Measurements from ENCODE around the gene ANLN.
"Not testable (repeated sequence)": the region's sequence is repeated elsewhere in the genome, so short reads cannot be mapped to it uniquely, and the experiment has no call there.

ANLN gene

DNA sequence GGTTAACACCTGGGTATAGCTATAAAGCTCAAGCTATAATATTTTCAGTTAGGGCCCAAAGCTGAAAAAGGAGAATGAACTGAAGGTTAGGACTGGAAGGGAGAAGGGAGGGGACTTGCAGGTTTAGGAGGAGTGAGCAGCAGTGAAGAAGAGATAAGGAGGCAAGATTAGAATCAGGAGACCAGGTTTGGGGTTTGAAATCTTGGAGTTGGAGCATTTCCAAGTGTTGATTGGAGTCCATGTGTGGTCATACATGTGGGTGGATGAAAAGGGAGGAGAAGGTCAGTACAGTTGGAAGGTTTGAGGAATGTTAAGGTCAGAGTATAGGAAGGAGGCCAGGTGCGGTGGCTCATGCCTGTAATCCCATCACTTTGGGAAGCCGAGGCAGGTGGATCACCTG is 8.6 kb upstream of the ANLN start:
- DNase-seq: no peak

DNA sequence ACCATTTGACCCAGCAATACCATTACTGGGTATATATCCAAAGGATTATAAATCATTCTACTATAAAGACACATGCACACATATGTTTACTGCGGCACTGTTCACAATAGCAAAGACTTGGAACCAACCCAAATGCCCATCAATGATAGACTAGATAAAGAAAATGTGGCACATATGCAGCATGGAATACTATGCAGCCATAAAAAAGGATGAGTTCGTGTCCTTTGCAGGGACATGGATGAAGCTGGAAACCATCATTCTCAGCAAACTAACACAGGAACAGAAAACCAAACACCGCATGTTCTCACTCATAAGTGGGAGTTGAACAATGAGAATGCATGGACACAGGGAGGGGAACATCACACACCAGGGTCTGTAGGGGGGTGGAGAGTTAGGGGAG is 6.4 kb upstream of the ANLN start:
- DNase-seq: not testable (repeated sequence)

DNA sequence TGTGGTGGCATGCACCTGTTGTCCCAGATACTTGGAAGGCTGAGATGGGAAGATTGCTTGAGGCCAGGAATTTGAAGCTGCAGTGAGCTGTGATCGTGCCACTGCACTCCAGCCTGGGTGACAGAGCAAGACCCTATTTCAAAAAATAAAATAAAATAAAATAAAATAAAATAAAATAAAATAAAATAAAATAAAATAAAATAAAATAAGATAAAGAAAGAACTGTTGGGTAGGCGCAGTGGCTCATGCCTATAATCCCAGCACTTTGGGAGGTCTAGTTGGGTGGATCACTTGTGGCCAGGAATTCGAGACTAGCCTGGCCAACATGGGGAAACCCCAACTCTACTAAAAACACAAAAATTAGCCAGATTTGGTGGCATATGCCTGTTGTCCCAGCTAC is 4.0 kb upstream of the ANLN start:
- DNase-seq: not testable (repeated sequence)

DNA sequence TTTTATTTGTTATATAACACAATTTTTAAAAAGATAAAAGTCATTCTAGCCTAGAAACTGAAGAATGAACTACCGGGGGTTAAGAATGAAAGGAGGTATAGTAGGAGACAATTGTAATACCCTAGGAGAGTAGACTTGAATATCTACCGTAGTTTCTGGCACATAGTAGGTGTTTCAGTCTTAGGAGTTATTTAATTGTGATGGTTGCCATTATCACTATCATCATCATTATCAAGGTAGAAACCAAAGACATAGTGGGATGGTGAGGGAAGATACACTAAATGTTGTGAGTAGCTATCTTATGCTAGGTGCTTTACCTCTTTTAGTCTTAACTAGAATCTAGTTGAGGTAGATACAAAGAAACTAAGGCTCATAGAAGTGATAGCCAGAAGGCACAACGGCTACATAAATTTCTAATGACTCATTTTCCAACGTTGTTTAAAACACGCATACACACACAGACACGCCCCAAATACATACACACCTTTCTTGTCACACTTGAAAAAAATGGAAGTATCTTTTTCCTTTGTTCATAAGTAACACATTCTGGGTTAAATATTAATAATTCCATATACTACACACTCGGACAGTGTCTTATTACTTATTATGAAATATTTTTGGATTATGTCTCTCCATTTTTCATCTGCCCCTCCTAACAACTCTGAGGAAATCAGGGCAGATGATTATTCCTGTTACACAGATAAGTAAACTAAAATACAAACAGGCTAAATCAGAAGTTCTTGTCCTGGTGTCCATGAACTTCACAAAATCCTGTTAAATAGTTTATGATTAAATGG is 2.0 kb upstream of the ANLN start:
- DNase-seq: no peak

DNA sequence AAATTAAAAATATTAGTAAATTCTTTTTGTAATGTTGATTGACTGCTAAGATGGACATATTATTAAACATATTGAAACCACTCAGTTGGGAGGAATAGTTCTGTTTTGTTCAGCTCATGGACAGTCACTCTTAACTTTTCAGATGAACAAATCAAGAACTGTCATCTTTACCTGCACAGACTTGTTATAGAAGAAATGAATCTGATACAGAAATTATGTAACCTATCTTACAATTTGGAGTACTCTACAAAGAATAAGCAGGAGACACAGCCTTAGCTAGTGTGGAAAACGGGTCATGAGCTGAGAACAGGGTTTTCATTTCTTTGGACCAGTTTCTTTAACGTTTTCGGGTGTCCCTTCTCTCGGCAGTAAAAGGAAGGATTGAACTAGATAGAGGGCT is 1.2 kb upstream of the ANLN start:
- DNase-seq: no peak

DNA sequence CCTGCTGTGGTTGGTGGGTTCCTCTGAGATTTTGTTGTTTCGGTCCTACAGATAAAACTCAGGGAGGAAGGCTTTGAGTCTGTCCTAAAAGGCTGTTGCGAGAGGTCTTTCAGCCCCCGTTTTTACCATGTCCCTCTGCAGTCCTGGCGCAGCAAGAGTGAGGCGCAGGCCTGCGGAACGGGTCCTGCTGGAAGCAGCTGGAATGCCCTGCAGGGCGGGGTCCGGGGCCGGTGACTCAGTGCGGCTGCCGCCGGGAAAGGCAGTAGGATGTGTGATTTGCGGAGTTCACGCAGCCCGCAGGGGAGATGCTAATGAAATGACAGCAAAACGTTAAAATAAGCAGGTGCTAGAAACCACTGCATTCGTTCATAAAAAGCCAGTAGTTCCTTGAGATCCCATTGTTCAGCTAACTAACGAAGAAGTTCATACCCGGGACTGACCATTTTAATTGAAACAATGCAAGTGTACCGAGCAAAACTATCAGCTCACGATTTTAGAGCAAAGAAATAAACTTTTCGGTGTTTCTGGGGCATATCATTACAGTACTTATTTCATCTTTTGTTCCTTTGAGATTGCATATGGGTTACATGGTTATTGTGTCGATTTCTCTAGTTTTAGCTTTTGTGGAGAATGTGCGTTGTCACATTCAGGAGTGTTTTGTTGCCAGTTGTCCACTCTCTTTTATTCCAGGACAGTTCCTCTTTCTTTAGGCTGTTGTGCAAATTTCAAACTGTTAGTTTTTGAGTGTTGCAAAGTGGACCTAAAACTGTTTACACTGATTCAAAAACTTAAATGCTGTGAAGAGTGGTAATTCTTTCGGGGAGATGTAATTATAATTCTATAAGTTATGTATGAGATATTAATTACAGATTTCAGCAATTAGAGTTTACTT is 783 bp downstream of the ANLN start:
- peak; percentile 79 for DNase-seq

DNA sequence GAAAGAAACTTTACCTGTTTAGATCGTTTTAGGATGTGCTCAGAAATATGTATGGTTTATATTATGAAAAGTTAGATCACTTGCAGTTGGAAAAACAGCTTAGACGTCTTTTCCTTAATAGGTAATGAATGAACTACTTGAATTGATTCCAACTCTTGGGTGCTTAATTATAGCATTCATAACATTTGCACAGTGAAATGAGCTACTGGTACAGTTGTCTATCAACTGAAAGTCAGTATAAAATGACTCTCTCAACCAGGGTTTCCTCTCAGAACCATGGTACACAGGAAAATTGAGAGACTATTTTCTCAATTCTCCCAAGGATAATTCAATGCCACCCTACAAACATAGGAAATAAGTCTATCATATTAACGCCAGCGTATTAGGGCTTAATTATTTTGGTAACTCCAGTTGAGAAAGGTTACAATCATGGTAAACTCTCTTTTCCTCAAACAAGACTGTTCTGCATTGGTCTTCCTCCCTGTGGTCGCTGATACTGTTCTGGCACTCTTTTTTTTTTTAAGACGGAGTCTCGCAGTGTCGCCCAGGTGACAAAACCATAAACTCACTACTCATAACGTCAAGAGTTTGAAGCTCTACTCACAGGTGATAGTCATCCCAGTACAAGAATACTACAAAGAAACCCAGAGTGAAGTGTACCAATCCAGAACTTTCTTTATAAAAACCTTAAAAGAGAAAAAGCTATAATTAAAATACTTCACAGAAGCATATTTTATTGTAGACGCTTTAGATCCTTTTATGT is 2.0 kb downstream of the ANLN start:
- no peak for DNase-seq

DNA sequence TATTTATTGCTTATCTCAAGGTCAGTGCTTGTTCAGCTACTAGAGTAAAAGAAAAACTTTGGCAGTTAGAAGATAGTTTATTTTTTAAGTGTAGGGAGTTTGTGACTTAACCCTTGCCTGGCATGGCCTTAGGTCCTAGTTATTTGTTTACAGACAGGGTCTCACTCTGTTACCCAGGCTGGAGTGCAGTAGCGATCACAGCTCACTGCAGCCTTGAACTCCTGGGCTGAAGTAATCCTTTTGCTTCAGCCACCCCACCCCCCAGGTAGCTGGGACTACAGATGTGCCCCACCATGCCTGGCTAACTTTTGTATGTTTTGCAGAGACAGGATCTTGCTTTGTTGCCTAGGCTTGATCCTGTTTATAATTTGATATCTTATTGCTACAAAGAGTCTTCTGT is 4.2 kb downstream of the ANLN start:
- DNase-seq: no peak

DNA sequence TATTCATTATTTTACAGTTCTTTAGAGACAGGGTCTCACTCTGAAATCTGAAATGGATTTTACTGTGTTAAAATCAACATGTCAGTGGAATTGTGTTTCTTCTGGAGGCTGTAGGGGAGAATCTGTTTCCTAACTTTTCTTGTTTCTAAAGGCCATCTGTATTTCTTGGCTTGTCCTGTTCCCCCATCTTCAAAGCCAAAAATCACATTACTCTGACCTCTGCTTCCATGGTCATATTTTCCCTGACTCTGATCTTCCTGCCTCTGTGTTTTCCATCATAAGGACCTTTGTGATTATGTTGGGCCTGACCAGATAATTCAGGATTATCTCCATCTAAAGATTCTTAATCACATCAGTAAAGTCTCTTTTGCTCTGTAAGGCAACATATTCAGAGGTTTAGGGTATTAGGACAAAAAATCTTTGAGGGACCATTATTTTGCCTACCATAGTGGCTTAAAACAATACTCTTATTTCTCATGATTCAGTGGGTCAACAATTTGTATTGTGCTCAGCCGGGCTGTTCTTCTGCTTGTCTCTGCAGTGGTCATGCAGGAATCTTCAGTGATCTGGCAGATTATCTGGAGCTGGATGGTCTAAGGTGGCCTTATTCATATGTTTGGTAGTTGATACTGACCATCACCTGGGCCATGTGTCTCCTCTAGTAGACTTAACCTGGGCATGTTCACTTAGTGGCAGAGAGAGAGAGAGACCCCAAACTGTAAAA is 5.7 kb downstream of the ANLN start:
- no peak for DNase-seq

DNA sequence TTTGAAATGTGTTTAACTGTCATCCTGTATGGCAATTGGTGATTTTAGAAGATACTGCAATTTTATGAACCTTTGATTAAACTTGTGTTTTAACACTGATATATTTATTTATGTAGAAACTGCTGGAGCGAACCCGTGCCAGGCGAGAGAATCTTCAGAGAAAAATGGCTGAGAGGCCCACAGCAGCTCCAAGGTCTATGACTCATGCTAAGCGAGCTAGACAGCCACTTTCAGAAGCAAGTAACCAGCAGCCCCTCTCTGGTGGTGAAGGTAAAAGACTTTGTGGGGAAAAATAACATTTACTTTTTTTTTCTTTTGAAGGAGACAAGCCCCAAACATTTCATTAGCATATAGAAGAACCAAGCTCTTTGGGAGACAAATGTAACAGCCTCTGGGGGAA is 6.5 kb downstream of the ANLN start:
- no peak for DNase-seq

DNA sequence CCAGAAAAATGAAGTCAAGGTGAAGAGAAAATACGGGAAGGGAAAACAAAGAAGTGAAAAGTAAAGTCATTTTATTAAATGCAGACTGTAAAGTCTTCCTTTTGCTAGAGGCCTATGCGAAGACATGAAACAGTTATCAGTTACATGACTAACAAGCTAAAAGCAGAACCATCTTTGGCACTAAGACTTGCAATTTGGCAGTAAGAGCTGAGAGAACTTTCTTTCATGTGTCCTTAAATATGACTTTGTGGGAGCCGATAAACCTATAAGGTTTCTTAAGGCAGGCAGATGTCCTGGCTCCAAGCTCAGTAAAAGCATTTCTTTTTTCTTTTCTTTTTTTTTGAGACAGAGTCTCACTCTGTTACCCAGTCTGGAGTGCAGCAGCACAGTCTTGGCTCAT is 10.4 kb downstream of the ANLN start:
- no peak for DNase-seq

DNA sequence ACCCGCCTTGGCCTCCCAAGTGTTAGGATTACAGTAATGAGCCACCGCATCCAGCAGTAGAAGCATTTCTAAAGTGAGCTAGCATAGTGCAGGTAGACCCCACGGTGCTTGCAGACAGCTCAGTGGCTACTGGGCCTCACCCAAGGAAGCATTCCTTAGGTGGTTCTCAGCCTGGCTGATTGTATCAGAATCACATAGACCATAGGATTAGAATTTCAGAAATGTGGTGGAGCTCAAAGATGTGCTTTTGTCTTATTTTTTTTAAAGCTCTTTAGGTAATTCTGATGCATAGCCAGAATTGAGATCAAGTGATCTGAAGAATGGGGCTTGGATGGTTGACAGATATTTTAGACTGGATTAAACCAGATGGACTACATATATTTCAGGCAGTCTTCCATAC is 10.9 kb downstream of the ANLN start:
- DNase-seq: no peak

DNA sequence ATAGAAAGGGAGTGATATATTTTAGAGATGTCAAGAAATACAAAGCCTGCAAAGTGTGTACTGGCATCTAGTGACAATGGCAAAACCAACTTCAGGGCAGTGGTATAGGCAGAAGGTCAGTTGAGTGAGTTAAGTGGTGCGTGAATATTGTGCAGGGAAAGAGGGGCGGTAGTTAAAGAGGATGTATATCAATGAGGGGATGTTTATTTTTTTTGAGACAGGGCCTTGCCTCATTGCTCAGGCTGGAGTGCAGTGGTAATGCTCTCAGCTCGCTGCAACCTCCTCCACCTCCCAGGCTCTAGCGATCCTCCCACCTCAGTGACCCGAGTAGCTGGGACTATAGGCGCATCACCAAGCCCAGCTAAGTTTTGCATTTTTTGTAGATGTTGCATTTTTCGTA is 13.8 kb downstream of the ANLN start:
- no peak for DNase-seq

DNA sequence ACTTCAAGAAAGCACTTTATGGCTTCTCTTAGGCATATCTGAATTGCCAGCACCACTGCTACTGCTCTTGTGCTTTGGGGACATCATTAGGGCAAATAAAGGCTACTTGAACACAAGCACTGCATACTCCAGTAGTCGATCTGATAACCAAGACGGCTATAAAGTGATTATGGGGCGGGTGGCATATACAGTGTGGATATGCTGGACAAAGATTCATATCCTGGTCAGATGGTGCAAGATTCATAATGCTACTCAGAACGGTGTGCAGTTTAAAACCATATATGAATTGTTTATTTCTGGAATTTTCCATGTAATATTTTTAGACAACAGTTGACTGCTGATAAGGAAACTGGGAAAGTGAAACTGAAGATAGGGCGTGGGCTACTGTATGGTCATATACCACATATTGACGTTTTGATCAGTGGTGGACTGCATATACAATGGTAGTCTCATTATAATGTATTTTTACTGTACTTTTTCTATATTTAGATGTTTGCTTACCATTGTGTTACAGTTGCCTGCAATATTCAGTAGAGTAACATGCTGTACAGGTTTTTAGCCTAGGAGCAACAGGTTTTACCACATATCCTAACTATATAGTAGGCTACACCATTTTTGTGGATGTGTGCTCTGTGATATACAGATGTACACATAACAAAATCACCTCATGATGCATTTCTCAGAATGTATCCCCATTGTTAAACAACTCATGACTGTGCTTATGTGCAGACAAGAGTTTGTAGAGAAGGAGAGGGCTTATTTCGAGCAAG is 15.2 kb downstream of the ANLN start:
- DNase-seq: no peak

DNA sequence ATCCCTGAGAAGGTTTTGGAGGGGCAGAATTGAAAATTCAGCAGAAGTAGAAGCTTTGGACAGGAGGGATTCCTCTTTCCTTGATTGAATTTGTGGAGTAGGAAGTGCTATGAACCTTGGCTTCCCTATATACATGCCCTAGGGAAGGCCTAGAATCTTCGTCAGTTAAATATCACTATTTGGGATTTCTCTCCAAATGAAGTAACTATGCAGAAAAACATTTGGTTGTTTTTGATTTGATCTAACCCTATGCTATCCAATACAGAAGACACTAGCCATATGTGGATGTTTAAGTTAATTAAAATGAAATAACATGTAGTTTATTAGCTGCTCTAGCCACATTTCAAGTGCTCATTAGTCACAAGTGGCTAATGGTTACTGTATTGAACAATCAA is 15.7 kb downstream of the ANLN start:
- no peak for DNase-seq

DNA sequence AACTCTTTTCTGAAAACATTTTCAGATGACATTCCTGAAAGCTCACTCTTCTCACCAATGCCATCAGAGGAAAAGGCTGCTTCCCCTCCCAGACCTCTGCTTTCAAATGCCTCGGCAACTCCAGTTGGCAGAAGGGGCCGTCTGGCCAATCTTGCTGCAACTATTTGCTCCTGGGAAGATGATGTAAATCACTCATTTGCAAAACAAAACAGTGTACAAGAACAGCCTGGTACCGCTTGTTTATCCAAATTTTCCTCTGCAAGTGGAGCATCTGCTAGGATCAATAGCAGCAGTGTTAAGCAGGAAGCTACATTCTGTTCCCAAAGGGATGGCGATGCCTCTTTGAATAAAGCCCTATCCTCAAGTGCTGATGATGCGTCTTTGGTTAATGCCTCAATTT is 16.5 kb downstream of the ANLN start:
- DNase-seq: no peak

DNA sequence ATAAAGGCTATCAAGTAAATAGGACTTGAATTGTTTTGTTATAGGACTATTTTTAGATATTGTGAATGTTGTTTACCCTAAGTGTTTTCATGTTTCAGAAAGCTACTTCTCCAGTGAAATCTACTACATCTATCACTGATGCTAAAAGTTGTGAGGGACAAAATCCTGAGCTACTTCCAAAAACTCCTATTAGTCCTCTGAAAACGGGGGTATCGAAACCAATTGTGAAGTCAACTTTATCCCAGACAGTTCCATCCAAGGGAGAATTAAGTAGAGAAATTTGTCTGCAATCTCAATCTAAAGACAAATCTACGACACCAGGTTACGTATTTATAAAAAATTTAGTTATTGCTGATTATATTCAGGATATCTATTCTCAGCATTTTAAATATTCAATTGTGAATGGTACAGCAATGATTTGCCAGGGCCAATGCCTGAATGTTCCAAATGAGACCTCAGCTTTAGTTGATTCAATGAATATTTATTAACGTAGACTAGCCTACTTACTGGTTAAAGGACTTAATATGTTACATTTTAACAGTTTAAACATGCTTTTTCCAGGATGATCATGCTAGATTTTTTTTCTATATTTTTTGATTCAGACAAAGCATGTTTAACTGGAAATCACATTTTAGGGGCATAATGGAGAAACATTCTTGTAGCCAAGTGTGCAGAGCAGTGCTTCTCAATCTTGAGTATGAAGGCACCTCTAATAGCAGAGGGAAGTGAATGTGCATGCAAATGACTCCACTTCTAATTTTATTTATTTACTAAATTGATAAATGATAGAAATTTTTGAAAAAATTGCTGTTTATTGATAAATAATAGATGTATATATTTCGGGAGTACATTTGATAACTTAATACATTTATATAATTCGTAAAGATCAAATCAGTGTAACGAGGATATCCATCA is 18.2 kb downstream of the ANLN start:
- no peak for DNase-seq

DNA sequence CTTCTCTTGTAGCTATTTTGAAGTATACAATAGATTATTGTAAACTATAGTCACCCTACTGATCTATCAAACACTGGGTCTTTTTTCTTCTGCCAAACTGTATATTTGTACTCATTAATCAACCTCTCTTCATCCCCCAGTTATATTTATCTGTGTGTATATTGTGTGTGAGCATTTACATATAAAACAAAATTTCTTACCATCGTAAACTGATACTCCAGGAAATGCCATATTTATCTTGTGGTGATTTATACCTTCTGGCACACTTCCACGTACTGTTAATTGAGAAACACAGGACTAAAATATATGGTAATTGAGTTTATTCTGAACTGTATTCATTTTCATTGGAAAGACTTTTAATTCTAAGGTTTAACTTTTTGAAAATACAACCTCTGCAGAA is 18.9 kb downstream of the ANLN start:
- DNase-seq: no peak

DNA sequence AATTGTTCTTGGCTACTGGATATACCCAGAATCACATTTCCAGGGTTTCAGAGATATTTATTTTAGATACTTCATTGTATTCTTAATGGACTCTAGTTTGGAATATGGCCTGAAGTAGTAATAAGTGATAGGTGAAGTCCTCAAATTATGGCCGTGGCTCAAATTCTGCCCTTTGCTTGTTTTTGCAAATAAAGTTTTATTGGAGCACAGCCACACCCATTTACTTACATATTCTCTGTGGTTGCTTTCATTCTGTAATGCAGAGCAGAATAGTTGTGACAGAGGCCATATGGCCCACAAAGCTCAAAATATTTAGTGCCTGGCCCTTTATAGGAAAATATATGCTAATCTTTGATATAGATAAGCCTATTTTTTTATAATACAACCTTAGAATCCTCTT is 19.5 kb downstream of the ANLN start:
- no peak for DNase-seq

DNA sequence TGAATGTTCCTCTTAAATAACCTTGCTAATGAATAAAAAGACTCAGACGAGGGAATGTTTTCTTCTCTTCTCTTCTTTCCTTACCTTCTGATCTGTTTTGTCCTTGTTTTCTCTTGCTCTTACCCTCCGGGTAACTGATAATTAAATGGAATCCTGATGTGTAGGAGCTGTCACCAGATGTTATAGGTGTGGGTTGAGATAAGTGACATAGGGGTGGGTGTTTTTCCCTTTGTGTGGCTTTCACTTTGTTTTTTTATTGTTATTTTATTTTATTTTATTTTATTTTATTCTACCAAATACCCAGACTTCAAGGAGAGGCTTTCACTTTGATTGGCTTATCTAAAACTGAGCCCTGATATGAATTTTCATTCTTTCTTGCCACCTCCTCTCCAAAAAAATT is 25.5 kb downstream of the ANLN start:
- no peak for DNase-seq

DNA sequence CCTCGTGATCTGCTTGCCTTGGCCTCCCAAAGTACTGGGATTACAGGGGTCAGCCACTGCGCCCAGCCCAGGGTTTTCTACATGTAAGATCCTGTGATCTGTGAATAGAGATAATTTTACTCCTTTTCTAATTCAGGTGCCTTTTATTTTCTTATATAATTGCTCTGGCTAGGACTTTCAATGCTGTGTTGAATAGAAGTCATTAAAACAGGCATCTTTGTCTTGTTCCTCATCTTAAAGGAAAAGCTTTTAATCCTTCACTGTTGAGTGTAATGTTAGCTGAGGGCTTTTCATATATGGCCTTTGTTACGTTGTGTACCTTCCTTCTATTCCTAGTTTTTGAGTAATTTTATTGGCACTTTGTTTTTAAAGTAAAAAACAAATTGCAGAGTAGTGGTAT is 26.6 kb downstream of the ANLN start:
- no peak for DNase-seq
